PC-9 (cell line): ENCODE results near the gene PSMD13.

Experiments used
- CTCF ChIP-seq: fragments of 200-600 bp; sonication (generic); conservative IDR thresholded peaks from 2 replicates; pipeline ENCODE4 v1.6.1; 2017; ENCODE audit warnings: mixed run types, antibody characterized with exemption, mild to moderate bottlenecking, moderate library complexity
- EZH2 ChIP-seq: fragments of 200-600 bp; sonication (generic); IDR thresholded peaks from 2 replicates; pipeline ENCODE4 v1.8.0; 2017; ENCODE audit warnings: antibody characterized with exemption, low read depth

DNA sequence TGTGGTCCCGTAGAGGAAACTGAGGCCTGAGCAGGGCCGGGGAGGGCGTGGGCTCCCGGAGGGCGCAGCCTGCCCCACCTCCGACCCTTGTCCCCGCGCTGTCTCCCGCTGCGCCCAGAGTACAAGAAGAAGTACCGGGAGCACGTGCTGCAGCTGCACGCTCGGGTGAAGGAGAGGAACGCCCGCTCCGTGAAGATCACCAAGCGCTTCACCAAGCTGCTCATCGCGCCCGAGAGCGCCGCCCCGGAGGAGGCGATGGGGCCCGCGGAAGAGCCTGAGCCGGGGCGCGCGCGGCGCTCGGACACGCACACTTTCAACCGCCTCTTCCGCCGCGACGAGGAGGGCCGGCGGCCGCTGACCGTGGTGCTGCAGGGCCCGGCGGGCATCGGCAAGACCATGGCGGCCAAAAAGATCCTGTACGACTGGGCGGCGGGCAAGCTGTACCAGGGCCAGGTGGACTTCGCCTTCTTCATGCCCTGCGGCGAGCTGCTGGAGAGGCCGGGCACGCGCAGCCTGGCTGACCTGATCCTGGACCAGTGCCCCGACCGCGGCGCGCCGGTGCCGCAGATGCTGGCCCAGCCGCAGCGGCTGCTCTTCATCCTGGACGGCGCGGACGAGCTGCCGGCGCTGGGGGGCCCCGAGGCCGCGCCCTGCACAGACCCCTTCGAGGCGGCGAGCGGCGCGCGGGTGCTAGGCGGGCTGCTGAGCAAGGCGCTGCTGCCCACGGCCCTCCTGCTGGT is 43.4 kb downstream of the PSMD13 start:
- TF ChIP-seq EZH2 (no peak), CTCF (no peak)
